ENCODE measurements around the gene DNAJC4.

DNA sequence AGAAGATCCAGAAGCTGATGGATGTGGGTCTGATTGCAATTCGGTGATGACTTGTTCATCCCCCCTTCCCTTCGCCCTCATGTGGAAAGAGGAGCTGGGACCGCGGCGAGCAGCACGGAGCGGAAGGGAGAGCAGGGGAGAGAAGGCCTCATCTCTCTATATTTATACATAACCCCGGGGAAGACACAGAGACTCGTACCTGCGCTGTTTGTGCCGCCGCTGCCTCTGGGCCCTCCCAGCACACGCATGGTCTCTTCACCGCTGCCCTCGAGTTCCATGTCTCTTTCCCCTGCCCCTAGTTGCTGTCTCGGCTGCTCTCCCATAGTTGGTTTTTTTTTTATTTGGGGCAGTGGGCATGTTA lies 26.3 kb upstream of the DNAJC4 start:
- TF ChIP-seq, protein P1, sequence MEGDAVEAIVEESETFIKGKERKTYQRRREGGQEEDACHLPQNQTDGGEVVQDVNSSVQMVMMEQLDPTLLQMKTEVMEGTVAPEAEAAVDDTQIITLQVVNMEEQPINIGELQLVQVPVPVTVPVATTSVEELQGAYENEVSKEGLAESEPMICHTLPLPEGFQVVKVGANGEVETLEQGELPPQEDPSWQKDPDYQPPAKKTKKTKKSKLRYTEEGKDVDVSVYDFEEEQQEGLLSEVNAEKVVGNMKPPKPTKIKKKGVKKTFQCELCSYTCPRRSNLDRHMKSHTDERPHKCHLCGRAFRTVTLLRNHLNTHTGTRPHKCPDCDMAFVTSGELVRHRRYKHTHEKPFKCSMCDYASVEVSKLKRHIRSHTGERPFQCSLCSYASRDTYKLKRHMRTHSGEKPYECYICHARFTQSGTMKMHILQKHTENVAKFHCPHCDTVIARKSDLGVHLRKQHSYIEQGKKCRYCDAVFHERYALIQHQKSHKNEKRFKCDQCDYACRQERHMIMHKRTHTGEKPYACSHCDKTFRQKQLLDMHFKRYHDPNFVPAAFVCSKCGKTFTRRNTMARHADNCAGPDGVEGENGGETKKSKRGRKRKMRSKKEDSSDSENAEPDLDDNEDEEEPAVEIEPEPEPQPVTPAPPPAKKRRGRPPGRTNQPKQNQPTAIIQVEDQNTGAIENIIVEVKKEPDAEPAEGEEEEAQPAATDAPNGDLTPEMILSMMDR (IDR thresholded peaks at IDR 0.05), result no peak
- no peak for TF ChIP-seq POLR2AphosphoS5 (IDR thresholded peaks at IDR 0.05)
- no peak for TF ChIP-seq POLR2A (IDR thresholded peaks at IDR 0.05)
- TF ChIP-seq EP300 (IDR thresholded peaks at IDR 0.05; ENCODE audit: low read depth), result no peak

Measured in transverse colon (tissue), 4 donors.